GM18873 (cell line): ENCODE results near the gene ZNF148.

Experiments used
- ATAC-seq: cut with Tn5 transposase; IDR thresholded peaks from one replicate; pipeline ENCODE4 v1.9.1; 2021; ENCODE audit warnings: mild to moderate bottlenecking, moderate library complexity, moderate number of reproducible peaks; ENCODE audit not compliant: unreplicated experiment, low FRiP score

The ZNF148 gene

DNA sequence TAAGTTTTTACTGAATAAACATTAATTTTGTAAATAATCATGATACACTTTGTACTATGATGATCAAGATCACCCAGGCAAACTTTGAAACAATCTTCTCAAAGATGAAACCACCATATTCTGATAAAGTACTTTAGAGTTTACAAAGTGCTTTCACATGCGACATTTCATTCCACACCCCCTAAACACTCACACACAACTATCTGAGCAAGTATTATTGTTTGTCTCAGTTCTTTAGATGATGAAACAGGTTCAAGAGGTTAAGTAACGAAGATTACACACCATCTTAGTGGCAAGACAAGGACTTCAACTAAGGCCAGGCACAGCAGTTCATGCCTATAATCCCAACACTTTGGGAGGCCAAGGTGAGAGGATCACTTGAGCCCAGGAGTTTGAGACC is 37.6 kb downstream of the ZNF148 start:
- no peak for ATAC-seq

- ATAC-seq, result no peak
Measured at GRCh38 chr3:125334675-125335560, 40.2 kb downstream of the ZNF148 start.

- ATAC-seq, result no peak
Measured at GRCh38 chr3:125332504-125332903, 42.6 kb downstream of the ZNF148 start.

- no peak for ATAC-seq
Measured at GRCh38 chr3:125331243-125331642, 43.9 kb downstream of the ZNF148 start.

GRCh38 chr3:125326957-125327356 is 48.2 kb downstream of the ZNF148 start:
- no peak for ATAC-seq

GRCh38 chr3:125325746-125326145 is 49.4 kb downstream of the ZNF148 start:
- no peak for ATAC-seq

DNA sequence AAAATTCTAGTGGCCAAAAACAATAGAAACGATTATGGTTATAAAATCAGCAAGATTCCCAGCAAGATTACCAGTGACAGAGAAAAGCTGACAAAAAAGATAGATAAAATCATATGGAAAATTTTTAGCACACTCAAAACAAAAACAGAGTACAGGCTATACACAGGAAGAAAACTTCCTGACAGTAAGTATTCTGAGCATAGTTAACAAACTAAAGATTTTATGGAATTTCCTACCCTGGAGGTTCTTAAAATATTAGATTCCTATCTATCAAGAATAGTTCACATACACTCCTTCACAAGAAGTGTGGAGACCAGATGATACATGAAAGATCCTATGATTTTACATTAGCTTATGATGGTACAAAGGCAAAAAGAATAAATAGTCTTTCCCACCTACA is 50.8 kb downstream of the ZNF148 start:
- no peak for ATAC-seq

DNA sequence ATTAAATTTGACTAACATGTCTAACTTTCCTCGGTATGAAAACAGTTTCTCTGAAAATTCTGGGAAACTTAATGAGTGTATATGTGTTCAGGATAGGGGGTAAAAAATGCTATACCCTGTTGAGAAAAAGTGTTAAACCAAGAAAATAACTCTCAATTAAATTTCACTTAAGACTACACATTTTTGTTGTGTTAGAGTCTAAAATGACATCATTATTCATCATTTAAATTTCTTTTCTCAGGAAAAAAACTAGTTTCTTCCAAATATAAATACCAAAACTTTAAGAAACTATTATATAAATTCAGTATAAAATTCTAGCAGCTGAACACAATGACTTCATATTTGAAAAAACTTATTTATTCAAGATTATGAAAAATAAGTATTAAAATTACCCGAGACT is 52.2 kb downstream of the ZNF148 start:
- no peak for ATAC-seq

GRCh38 chr3:125322166-125322565 is 53.0 kb downstream of the ZNF148 start:
- ATAC-seq, result no peak

DNA sequence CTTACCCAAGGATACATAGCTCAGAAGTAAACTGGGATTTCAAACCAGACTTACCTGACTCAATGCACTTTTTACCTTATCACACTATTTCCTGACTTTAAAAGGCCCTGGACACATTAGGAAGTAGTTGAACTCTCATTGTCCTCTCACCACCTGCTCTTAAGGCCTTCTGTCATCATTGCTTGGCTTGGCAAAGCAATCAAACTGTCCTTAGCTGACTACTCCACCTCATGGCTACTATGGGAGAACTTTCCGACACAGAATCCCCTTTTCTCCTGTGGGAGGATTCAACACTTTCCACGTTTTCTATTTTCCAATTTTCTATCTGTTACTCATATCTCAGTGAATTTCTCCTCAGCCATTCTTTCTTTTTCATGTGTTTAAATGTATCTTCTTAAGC is 55.4 kb downstream of the ZNF148 start:
- ATAC-seq, result no peak

DNA sequence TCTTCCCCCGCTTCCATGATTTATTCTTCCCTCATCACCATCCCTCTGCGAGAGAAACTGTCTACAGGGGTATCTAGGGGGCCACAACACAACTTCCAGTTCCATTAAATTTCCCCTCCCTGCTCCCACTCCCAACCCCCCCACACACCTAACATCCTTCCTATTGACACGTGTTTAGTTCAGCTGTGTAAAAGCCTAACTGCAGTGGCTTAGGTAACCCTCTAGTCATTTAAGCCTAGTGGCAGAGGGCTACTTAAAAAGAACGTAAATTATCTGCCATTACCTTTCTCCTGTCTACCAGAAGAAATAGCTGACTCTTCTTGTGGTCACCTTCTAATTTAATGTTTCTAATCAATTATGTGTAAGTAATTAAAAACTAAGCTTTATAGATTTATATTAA is 56.3 kb downstream of the ZNF148 start:
- no peak for ATAC-seq

GRCh38 chr3:125318167-125318865 is 56.8 kb downstream of the ZNF148 start:
- ATAC-seq, result no peak

- ATAC-seq, result no peak
Measured at GRCh38 chr3:125317761-125318160, 57.4 kb downstream of the ZNF148 start.

GRCh38 chr3:125316949-125317348 is 58.2 kb downstream of the ZNF148 start:
- no peak for ATAC-seq

DNA sequence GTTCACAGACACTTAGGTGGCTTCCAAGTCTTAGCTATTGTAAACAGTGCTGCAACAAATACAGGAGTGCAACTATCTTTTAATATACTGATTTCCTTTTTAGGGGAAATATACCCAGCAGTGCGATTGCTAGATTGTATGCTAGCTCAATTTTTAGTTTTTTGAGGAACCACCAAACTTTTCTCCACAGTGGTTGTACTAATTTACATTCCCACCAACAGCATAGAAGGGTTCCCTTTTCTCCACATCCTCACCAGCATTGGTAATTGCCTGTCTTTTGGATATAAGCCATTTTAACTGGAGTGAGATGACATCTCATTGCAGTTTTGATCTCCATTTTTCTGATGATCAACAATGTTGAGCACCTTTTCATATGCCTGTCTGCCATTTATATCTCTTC is 58.9 kb downstream of the ZNF148 start:
- ATAC-seq, result no peak

GRCh38 chr3:125313060-125313635 is 62.0 kb downstream of the ZNF148 start:
- ATAC-seq, result no peak

GRCh38 chr3:125310623-125311081 is 64.5 kb downstream of the ZNF148 start:
- ATAC-seq, result no peak

DNA sequence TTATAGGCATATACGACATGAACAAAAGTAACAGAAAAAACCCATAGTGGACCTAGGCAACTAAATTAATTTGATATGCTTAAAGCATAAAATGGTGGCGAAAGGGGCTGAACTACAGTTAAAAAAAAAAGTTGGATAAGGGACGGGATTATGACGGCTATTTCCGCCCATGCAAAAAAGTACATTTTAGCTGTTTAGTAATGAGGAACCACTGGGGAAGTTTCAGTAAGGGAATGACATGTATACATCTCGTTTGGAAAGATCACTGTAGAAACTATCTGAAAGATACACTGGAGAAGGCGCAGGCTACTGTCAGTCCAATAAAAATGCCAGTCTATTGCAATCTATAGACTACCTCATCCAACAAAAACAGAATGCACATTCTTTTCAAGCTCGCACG is 65.6 kb downstream of the ZNF148 start:
- no peak for ATAC-seq

DNA sequence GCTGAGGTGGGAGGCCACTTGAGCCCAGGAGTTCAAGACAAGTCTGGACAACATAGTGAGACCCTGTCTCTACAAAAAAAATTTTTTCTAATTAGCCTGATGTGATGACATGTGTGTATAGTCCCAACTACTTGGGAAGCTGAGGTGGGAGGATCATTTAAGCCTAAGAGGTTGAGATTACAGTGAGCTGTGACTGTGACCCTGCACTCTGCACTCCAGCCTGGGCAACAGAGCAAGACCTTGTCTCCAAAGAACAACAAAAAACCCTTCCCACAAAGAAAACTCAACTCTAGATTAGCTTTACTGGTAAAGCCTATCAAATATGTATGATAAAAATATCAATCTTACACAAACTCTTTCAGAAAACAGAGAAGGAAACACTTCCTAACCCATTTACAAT is 68.5 kb downstream of the ZNF148 start:
- no peak for ATAC-seq

DNA sequence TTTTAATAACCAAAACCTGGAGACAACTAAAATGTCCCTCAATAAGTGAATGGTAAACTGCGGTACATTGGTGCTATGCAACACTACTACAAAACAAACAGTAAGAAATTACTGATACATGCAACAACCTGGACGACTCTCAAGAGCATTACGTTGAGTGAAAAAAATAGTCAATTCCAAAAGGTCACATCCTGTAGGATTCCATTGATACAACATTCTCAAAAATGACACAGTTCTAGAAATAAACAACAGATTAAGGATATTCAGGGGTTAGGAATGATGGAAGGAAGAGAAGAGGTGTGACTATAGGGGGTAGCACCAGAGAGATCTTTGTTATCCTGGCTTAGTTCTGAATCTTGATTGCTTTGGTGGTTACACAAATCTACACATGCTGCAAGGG is 72.2 kb downstream of the ZNF148 start:
- no peak for ATAC-seq

GRCh38 chr3:125300416-125300815 is 74.7 kb downstream of the ZNF148 start:
- ATAC-seq, result no peak
